Nasal cavity respiratory epithelium epithelial cell of viscerocranial mucosa (primary cell): ENCODE data around the gene OR12D2. TPM values are rescaled to one million over a fixed set of nuclear protein-coding genes. Genes with fewer than 3 reads are reported as not detected.

Source experiments
- total RNA-seq: library from RNA; depleted of rRNA; stranded (reverse); fragments of >200 nt; gene quantifications from 2 replicates; pipeline ENCODE4 v1.2.3, GENCODE V29; 2014

OR12D2 gene
- not detected in 2 replicates for total RNA-seq

GRCh38 chr6:29395331-29395730 is at the start of gene OR12D2:
TSS of gene OR12D2 (plus strand) at chr6:29395631. CDS start at chr6:29396700, 1,069 bp downstream.

GRCh38 chr6:29368765-29369164 is 26.7 kb upstream of the OR12D2 start, which contains the start of gene OR5V1:
TSS of gene OR5V1 (minus strand) at chr6:29368865. CDS start at chr6:29356195, 12,670 bp downstream.

GRCh38 chr6:29375191-29375590 is 20.2 kb upstream of the OR12D2 start, which contains the start of gene OR12D3:
TSS of gene OR12D3 (minus strand) at chr6:29375291. CDS start at chr6:29375287, 4 bp downstream.

GRCh38 chr6:29414588-29414987 is 19.2 kb downstream of the OR12D2 start, which contains the start of gene OR12D1:
TSS of gene OR12D1 (plus strand) at chr6:29414928.

GRCh38 chr6:29439006-29439405 is 43.6 kb downstream of the OR12D2 start, which contains the start of gene OR10C1:
TSS of gene OR10C1 (plus strand) at chr6:29439306. CDS start at chr6:29440016, 710 bp downstream.

Other genes with a start within 250 kb of the OR12D2 start
- not detected in 2 replicates for gene OR2J2, start 224.7 kb upstream of the OR12D2 start, total RNA-seq
- gene OR14J1, start 93.9 kb upstream of the OR12D2 start, total RNA-seq, result not detected in 2 replicates
- not detected in 2 replicates for gene OR5V1, start 26.8 kb upstream of the OR12D2 start, total RNA-seq
- gene OR12D3, start 20.3 kb upstream of the OR12D2 start, total RNA-seq, result not detected in 2 replicates
- not detected in 2 replicates for gene OR12D1, start 19.3 kb downstream of the OR12D2 start, total RNA-seq
- not detected in 2 replicates for gene OR10C1, start 43.7 kb downstream of the OR12D2 start, total RNA-seq
- gene OR11A1, start 61.4 kb downstream of the OR12D2 start, total RNA-seq, result not detected in 2 replicates
- gene OR2H1, start 61.5 kb downstream of the OR12D2 start, total RNA-seq, result not detected in 2 replicates
- not detected in 2 replicates for gene MAS1L, start 92.3 kb downstream of the OR12D2 start, total RNA-seq
- gene UBD, start 164.1 kb downstream of the OR12D2 start, total RNA-seq, result not detected in 2 replicates
- not detected in 2 replicates for gene OR2H2, start 189.5 kb downstream of the OR12D2 start, total RNA-seq
- gene GABBR1, start 237.6 kb downstream of the OR12D2 start, total RNA-seq, result 6.2 and 13.0 TPM in 2 replicates